Skin epidermis (tissue), 12 donors: ENCODE results near the gene EDC4.

Experiments used
- H3K27ac ChIP-seq, 21 experiments: fragments of 200-600 bp; sonication (generic) in 11 of 21; one replicate each; pipeline ENCODE4 v1.5.0; 2020; ENCODE audit warnings: mild to moderate bottlenecking in 3 of 21, inconsistent platforms in 2 of 21, moderate library complexity in 2 of 21
- H3K4me3 ChIP-seq, 7 experiments: fragments of 200-600 bp; sonication (generic) in 2 of 7; one replicate each; pipeline ENCODE4 v1.5.0; 2020; ENCODE audit warnings: inconsistent platforms in 2 of 7, mild to moderate bottlenecking in 2 of 7, moderate library complexity in 1 of 7

The EDC4 gene

DNA sequence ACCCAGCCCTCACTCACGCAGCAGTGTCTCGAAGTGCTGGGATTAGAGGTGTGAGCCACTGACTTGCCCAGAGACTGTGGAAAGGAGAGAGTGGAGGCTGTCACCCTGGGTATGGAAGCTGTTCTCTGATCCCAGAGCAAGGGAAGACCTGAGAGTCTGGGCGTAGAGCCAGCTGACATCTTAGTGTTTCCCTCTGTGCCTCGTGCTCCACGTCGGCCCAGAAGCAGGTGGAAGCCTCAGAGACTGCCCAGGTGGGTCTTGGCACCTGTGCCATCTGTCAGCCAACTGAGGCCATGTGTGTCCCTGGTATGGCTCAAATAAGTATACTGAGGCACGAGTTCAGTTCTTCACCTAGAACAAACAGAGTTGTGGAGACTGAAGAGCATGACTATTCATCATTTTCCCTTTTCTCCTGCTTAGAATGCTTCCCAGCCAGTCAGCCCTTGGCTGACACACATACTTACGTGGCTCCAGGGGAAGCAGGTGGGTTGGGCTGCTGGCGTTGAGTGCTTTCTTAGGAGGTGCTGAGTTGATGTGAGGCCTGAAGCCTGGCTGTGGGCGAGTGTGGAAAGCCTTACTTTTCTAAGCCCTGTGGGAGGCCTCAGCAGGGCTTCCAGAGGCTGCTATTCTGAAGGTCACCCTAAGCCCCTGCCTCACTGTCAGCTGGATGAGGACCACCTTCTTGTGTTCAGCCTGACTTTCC is 50.7 kb downstream of the EDC4 start:
- no peak overlapping the region for H3K4me3 ChIP-seq
- H3K27ac ChIP-seq = peak overlapping the region in 7 of 21 experiments; percentile 8 to 70 (median 35)

DNA sequence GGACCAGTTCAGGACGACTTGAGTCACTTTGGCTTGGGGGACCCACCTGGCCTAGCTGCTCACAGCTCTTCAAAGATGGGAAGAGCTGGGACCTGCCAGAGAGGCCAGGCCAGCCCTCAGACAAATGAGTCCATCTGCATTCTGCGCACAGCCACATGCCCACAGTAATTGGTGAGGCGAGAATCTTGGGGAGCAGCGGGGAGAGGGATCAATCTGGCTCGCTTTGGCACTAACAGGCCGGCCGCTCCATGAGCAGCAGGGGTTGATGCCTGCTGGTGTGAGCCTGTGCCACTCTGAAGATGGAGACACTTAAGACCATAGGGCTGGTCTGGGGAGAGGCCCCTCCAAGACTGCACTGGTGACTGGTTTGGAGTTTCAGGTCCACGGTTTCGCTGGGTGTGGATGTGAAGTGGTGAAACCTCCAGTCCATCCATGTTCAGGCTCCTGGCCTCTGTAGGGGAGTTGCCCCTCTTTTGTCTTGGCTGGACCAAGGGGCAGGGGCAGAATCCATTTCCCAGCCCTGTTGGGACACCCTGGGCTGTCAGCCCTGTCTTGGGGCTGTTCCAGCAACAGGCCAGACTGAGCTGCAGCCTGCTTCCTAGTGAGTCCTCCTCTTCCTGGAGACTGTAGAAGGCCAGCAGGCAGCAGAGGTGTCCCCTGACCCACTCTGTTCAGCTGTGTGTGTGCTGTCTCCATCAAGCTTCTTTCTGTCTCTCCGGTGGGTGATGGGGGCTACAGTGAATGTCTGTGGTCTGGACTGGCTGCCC is 51.5 kb downstream of the EDC4 start:
- no peak overlapping the region for H3K4me3 ChIP-seq
- peak overlapping the region in 6 of 21 experiments; percentile 8 to 62 (median 33) for H3K27ac ChIP-seq

DNA sequence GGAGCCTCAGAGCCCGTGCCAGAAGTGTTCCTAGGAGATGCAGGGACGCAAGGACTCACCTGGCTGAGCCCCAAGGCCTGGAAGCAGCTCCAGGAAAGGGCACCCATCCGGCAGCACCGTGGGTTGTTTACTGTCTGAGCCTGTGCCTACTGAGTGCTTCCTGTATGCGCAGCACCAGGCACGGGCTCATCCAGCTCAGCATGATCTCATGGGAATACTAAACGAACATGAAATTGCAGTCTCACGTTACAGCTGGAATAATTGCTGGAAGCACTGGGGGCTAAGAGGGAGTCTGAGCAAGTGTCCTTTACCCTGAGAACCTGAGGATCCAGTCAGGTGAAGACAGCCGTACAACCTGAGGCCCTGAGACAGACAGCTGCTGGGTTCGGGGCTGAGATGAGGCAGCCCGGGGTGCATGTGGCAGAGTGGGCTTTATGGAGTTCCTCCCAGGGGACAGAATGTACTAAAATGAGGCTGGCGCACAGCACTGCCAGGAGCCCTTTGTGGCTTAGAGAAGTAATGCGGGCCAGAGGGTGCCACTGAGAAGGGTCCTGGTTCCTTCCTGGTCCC is 53.4 kb downstream of the EDC4 start:
- H3K27ac ChIP-seq = peak overlapping the region in 7 of 21 experiments; percentile 6 to 57 (median 39)
- H3K4me3 ChIP-seq = no peak overlapping the region

DNA sequence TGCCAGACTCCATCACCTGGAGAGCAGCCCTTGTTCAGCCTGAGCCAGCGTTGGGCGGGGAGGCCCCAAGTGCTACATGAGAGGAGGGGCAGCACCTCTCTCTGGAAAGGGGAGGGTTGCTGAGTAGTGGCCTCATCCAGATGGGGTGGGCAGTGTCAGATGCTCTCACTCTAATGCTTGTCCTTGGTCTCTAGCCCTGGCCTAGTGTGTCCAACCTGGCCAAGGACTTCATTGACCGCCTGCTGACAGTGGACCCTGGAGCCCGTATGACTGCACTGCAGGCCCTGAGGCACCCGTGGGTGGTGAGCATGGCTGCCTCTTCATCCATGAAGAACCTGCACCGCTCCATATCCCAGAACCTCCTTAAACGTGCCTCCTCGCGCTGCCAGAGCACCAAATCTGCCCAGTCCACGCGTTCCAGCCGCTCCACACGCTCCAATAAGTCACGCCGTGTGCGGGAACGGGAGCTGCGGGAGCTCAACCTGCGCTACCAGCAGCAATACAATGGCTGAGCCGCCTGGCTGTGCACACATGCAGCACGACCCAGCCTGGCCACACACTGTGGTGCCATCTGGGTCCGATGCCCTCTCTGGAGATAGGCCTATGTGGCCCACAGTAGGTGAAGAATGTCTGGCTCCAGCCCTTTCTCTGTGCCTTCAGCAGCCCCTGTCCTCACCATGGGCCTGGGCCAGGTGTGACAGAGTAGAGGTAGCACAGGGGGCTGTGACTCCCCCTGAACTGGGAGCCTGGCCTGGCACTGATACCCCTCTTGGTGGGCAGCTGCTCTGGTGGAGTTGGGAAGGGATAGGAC is 54.5 kb downstream of the EDC4 start:
- H3K27ac ChIP-seq = peak overlapping the region in 1 of 21 experiments; percentile 25
- H3K4me3 ChIP-seq = no peak overlapping the region

DNA sequence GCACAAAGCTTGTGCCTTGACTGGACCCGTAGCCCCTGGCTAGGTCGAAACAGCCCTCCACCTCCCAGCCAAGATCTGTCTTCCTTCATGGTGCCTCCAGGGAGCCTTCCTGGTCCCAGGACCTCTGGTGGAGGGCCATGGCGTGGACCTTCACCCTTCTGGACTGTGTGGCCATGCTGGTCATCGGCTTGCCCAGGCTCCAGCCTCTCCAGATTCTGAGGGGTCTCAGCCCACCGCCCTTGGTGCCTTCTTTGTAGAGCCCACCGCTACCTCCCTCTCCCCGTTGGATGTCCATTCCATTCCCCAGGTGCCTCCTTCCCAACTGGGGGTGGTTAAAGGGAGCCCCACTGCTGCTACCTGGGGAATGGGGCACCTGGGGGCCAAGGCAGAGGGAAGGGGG is 55.3 kb downstream of the EDC4 start:
- Histone ChIP-seq H3K4me3 (no peak overlapping the region), H3K27ac (peak overlapping the region in 1 of 21 experiments; percentile 25)

DNA sequence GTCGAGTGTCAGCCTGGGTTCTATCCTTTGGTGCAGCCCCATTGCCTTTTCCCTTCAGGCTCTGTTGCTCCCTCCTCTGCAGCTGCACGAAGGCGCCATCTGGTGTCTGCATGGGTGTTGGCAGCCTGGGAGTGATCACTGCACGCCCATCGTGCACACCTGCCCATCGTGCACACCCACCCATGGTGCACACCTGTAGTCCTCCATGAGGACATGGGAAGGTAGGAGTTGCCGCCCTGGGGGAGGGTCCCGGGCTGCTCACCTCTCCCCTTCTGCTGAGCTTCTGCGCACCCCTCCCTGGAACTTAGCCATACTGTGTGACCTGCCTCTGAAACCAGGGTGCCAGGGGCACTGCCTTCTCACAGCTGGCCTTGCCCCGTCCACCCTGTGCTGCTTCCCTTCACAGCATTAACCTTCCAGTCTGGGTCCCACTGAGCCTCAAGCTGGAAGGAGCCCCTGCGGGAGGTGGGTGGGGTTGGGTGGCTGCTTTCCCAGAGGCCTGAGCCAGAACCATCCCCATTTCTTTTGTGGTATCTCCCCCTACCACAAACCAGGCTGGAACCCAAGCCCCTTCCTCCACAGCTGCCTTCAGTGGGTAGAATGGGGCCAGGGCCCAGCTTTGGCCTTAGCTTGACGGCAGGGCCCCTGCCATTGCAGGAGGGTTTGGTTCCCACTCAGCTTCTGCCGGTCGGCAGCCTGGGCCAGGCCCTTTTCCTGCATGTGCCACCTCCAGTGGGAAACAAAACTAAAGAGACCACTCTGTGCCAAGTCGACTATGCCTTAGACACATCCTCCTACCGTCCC is 55.9 kb downstream of the EDC4 start:
- H3K27ac ChIP-seq = peak overlapping the region in 1 of 21 experiments; percentile 25

DNA sequence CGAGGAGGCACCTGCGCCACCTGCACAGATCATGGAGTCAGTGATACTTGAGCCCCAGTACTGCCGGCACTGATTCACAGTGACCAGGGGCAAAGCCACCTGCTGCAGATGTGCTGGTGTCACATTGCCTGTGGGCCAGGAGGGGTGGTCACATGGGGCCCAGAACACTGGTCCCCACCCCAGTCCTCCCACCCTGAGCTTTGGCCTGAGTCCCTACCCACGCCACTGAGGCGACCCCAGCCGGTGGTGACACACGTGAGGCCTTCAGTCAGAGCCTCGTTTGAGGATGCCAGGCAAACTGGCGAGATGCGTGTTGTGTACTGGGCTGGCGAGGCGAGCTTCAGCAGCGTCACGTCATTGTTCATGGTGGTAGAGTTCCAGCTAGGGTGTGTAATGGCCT is 57.3 kb downstream of the EDC4 start:
- H3K4me3 ChIP-seq = no peak overlapping the region
- no peak overlapping the region for H3K27ac ChIP-seq

More for the DNA sequence above, 55.9 kb downstream of the EDC4 start:
- H3K4me3 ChIP-seq = no peak overlapping the region

DNA sequence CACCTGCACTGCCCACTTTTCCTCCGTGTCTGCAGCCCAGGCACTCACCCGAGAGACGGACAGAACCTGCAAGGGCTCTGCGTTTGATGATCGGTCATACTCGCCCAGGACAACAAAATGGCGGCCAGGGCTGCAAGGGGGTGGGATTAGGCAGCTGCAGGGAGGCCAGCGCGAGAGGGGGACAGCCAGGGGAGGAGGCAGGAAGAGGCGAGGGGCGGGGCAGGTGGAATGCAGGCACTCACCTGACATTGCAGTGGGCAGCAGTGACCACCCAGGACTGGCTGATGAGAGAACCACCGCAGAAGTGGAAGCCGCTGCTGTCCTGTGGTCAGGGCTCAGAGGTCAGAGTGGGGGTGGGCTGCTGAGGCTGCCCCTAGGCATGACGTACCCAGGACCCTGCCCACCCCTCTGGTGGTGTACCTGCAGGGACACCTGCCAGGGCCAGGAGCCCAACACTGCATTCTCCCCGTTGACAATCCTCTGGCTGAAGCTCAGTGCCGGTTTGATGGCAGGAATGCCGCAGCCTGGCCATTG is 57.9 kb downstream of the EDC4 start:
- H3K4me3 ChIP-seq = no peak overlapping the region
- no peak overlapping the region for H3K27ac ChIP-seq
